HEK293 (cell line): Measurements from ENCODE around the gene MLLT3.

Experiments used
- CTCF ChIA-PET: fragments of 350-600 bp; formaldehyde crosslinking; extraction: SDS; loops from one replicate; lab custom pipeline; 2021; ENCODE audit warnings: antibody characterized with exemption; lab: Yijun Ruan, JAX
- POLR2A ChIA-PET: fragments of 300-600 bp; formaldehyde crosslinking; extraction: SDS; loops from one replicate; lab custom pipeline; 2020; ENCODE audit warnings: antibody characterized with exemption, inconsistent platforms; lab: Yijun Ruan, JAX
- H3K27ac ChIP-seq: fragments of 200-500 bp; sonication (Bioruptor generic); 2 replicates; pipeline ENCODE4 v1.5.1; 2014; ENCODE audit warnings: low read depth, low read length, control low read depth, inconsistent platforms; ENCODE audit errors: extremely low read depth
- H3K36me3 ChIP-seq, 2 experiments: fragments of 200-500 bp in 1 of 2; sonication (Bioruptor generic) in 1 of 2; 1 replicate in 1 of 2; 2 replicates in 1 of 2; pipeline ENCODE4 v1.5.1; 2014 to 2017; ENCODE audit warnings: inconsistent platforms in 2 of 2, low read length in 2 of 2; ENCODE audit not compliant: control insufficient read depth in 2 of 2, insufficient read depth in 1 of 2
- H3K4me1 ChIP-seq: fragments of 200-500 bp; sonication (Bioruptor generic); 2 replicates; pipeline ENCODE4 v1.5.1; 2014; ENCODE audit warnings: mild to moderate bottlenecking, low read length, inconsistent platforms; ENCODE audit not compliant: control insufficient read depth, insufficient read depth
- H3K4me3 ChIP-seq: 2 replicates; pipeline ENCODE4 v1.5.1; 2011; ENCODE audit warnings: low read depth, mild to moderate bottlenecking, control low read depth, low read length, moderate library complexity
- H3K9me3 ChIP-seq: fragments of 200-500 bp; sonication (Bioruptor generic); 2 replicates; pipeline ENCODE4 v1.5.1; 2014; ENCODE audit warnings: low read depth, low read length, inconsistent platforms; ENCODE audit not compliant: control insufficient read depth, insufficient read depth
- EGR2 ChIP-seq: fragments of 450-650 bp; formaldehyde crosslinking; IDR thresholded peaks from 2 replicates; pipeline ENCODE4 v1.5.1; 2016; ENCODE audit warnings: low read depth, missing biosample characterization, missing genetic modification characterization
- FEZF1 ChIP-seq: fragments of 450-650 bp; formaldehyde crosslinking; IDR thresholded peaks from 2 replicates; pipeline ENCODE4 v1.5.1; 2016; ENCODE audit warnings: missing biosample characterization, missing genetic modification characterization
- PRDM1 ChIP-seq: fragments of 450-650 bp; formaldehyde crosslinking; IDR thresholded peaks from 2 replicates; pipeline ENCODE4; 2016; ENCODE audit warnings: missing biosample characterization, missing genetic modification characterization
- PRDM2 ChIP-seq: fragments of 450-650 bp; formaldehyde crosslinking; IDR thresholded peaks from 2 replicates; pipeline ENCODE4 v1.5.1; 2016; ENCODE audit warnings: missing biosample characterization, missing genetic modification characterization, borderline replicate concordance
- RBAK ChIP-seq: fragments of 450-650 bp; formaldehyde crosslinking; IDR thresholded peaks from 2 replicates; pipeline ENCODE4 v1.5.1; 2016; ENCODE audit warnings: missing biosample characterization, missing genetic modification characterization
- SCRT2 ChIP-seq: fragments of 450-650 bp; formaldehyde crosslinking; IDR thresholded peaks from 2 replicates; pipeline ENCODE4 v1.5.1; 2016; ENCODE audit warnings: missing biosample characterization, missing genetic modification characterization
- TCF7L2 ChIP-seq: IDR thresholded peaks from 2 replicates; pipeline ENCODE4 v1.6.1; 2011; ENCODE audit warnings: low read depth, mild to moderate bottlenecking, inconsistent platforms, low read length, moderate library complexity, borderline replicate concordance
- ZBTB17 ChIP-seq: fragments of 450-650 bp; formaldehyde crosslinking; IDR thresholded peaks from 2 replicates; pipeline ENCODE4 v1.5.1; 2016; ENCODE audit warnings: missing biosample characterization, missing genetic modification characterization
- ZBTB44 ChIP-seq: fragments of 450-650 bp; IDR thresholded peaks from 2 replicates; pipeline ENCODE4 v1.5.1; 2018; ENCODE audit warnings: missing biosample characterization, mild to moderate bottlenecking, missing genetic modification characterization
- ZFHX2 ChIP-seq: fragments of 450-650 bp; formaldehyde crosslinking; conservative IDR thresholded peaks from 2 replicates; pipeline ENCODE4 v1.5.1; 2016; ENCODE audit warnings: missing biosample characterization, missing genetic modification characterization
- ZNF146 ChIP-seq: fragments of 450-650 bp; formaldehyde crosslinking; IDR thresholded peaks from 2 replicates; pipeline ENCODE4 v1.5.1; 2016; ENCODE audit warnings: missing biosample characterization, missing genetic modification characterization
- ZNF341 ChIP-seq: fragments of 450-650 bp; formaldehyde crosslinking; IDR thresholded peaks from 2 replicates; pipeline ENCODE4; 2016; ENCODE audit warnings: low read depth, missing biosample characterization, missing genetic modification characterization
- ZNF350 ChIP-seq: fragments of 450-650 bp; formaldehyde crosslinking; IDR thresholded peaks from 2 replicates; pipeline ENCODE4 v1.5.0; 2017; ENCODE audit warnings: missing biosample characterization, mild to moderate bottlenecking, missing genetic modification characterization
- ZNF658 ChIP-seq: fragments of 450-650 bp; formaldehyde crosslinking; IDR thresholded peaks from 2 replicates; pipeline ENCODE4; 2016; ENCODE audit warnings: missing biosample characterization, missing genetic modification characterization
- TF ChIP-seq, protein P1 (sequence below): fragments of 450-650 bp; formaldehyde crosslinking; IDR thresholded peaks from 2 replicates; pipeline ENCODE4 v1.5.1; 2017; ENCODE audit warnings: missing biosample characterization, missing genetic modification characterization

Gene MLLT3

DNA sequence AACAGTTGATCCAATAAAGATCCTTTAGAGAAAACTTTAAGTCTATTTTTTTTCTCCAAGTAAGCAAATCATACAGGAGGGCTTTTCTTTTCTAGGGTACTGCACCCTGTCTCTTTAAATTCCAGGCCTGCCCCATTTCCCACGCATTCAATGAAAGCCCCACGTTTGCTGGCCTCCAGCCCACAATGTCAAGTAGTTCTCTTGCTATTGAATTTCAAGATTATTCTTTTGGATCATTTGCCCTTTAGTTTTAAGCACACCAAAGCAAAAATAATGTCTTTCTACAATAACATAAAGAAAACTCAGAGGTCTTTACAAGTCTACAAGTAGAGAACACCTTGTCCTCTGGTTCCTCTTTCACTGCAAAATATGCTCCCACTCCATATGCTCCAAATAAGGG, 15.6 kb downstream of the MLLT3 start:
- H3K4me1 ChIP-seq, result peaks cover 62% of the 10 kb centered on the region
- TF ChIP-seq ZNF350 (no peak), ZFHX2 (peak; percentile 42; the same call in 1 of the 2 replicates), TCF7L2 (no peak), FEZF1 (tag by site-specific recombination) (peak; percentile 78), ZBTB44 (tag by site-specific recombination) (no peak), ZNF146 (tag by site-specific recombination) (no peak), EGR2 (tag by site-specific recombination) (peak; percentile 35; the same call in 1 of the 2 replicates)
- TF ChIP-seq, protein P1, sequence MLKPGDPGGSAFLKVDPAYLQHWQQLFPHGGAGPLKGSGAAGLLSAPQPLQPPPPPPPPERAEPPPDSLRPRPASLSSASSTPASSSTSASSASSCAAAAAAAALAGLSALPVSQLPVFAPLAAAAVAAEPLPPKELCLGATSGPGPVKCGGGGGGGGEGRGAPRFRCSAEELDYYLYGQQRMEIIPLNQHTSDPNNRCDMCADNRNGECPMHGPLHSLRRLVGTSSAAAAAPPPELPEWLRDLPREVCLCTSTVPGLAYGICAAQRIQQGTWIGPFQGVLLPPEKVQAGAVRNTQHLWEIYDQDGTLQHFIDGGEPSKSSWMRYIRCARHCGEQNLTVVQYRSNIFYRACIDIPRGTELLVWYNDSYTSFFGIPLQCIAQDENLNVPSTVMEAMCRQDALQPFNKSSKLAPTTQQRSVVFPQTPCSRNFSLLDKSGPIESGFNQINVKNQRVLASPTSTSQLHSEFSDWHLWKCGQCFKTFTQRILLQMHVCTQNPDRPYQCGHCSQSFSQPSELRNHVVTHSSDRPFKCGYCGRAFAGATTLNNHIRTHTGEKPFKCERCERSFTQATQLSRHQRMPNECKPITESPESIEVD, result peak; percentile 81
- H3K27ac ChIP-seq, result no peak overlapping the region; the same call in 1 of the 2 replicates
- no peak overlapping the region for H3K4me3 ChIP-seq
- POLR2A ChIA-PET, result interaction anchor here (2.2 to 2.8 kb wide), 2 partner anchors 12 to 16 kb away, joined by 6 to 12 read pairs; partner anchors contain the start of gene MLLT3
- CTCF ChIA-PET, result interaction anchor here (0.6 to 2.3 kb wide), 3 partner anchors 18 to 509 kb away, joined by 3 to 12 read pairs (median 5); no protein-coding TSS in a partner anchor
- no peaks in the 10 kb centered on the region for H3K9me3 ChIP-seq
- H3K36me3 ChIP-seq, result no peaks in the 10 kb centered on the region

DNA sequence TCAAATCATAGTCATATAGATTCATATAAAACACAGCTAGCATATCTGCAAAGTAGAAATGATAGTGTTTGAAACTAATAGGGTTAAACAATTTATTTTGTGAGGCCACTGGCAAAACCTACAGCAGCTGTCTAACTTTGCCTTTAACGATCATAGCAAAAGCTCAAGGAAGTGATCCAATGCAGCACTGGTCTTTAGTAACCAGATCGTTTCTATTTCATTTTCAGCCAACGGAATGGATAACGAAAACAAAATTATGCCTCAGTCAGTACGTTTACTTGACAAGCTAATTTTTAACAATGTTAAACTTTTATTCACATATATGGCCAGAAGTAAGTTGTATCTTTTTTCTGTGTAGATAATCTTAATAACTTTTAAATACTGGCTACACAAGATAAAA, 17.7 kb downstream of the MLLT3 start:
- POLR2A ChIA-PET, result interaction anchor here (2.1 to 2.8 kb wide), 3 partner anchors 14 to 80 kb away, joined by 6 to 12 read pairs (median 6); partner anchors contain the start of genes FOCAD and MLLT3
- no peaks in the 10 kb centered on the region for H3K36me3 ChIP-seq
- CTCF ChIA-PET, result interaction anchor here (0.6 to 2.3 kb wide), 7 partner anchors 9 to 165 kb away, joined by 3 to 12 read pairs (median 4); partner anchors contain the start of gene MLLT3
- TF ChIP-seq SCRT2 (tag by site-specific recombination) (no peak), RBAK (tag by site-specific recombination) (no peak), PRDM1 (tag by site-specific recombination) (peak; percentile 17; the same call in 1 of the 2 replicates), ZBTB17 (tag by site-specific recombination) (0 out of 2 replicates have a peak, but pooled peaks have one; percentile 1)
- TF ChIP-seq, all 188 proteins: peak for 2
- H3K27ac ChIP-seq, result no peak overlapping the region
- H3K9me3 ChIP-seq, result no peaks in the 10 kb centered on the region
- H3K4me1 ChIP-seq, result peaks cover 48% of the 10 kb centered on the region
- no peak overlapping the region; the same call in 1 of the 2 replicates for H3K4me3 ChIP-seq

DNA sequence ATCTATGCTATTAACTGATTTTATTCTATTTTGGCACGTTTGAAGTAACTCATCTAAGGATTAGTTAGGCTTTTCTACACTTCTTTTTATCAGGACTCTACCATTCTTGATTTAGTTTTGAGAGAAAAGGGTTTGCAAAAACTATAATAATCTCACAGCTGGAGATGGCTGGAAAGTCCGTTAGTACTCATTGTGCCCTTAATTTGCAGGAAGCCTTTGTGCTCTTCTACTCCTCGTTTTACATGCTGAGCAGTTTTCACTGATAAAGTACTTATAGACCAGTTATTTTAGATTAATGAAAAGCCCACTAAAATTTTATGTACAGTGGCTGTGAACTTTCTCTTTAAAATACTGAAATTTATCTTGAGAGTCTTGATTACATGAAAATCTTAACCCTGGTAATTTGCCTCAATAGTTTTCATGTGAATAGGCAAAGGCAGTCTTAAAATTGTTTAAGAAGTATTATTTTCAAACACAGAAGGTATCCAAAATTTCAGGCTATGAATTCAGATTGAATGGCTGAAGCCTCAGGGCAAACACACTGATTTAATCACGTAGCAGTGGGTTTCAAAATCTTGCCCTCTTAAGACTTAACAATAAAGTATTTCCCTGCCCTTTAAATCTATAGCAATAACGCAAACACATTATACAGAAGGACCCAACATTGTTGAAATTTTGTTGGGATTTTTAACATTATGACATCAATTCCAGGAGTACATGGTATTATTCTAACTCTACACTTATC, 18.6 kb downstream of the MLLT3 start:
- Histone ChIP-seq H3K4me1 (peaks cover 42% of the 10 kb centered on the region), H3K27ac (no peak overlapping the region), H3K4me3 (no peak overlapping the region; the same call in 1 of the 2 replicates), H3K36me3 (no peaks in the 10 kb centered on the region), H3K9me3 (no peaks in the 10 kb centered on the region)
- POLR2A ChIA-PET, result interaction anchor here (0.6 to 2.8 kb wide), 4 partner anchors 19 to 677 kb away, joined by 3 to 12 read pairs (median 8); partner anchors contain the start of genes FOCAD and MLLT3
- CTCF ChIA-PET, result interaction anchor here (1.5 to 1.8 kb wide), 3 partner anchors 8 to 19 kb away, joined by 3 to 6 read pairs (median 6); partner anchors contain the start of gene MLLT3
- TF ChIP-seq, protein P1, result peak; percentile 97
- no peak for TF ChIP-seq ZNF341 (tag by site-specific recombination)
- TF ChIP-seq FEZF1 (tag by site-specific recombination), result peak; percentile 41; the same call in 1 of the 2 replicates
- TF ChIP-seq ZNF658 (tag by site-specific recombination), result no peak
- no peak for TF ChIP-seq PRDM2 (tag by site-specific recombination)
